HepG2 (cell line): Measurements from ENCODE around the gene MTX1. TPM values are rescaled to one million over a fixed set of nuclear protein-coding genes. Genes with fewer than 3 reads are reported as not detected.

Experiments used
- DMAP1 ChIP-seq: IDR thresholded peaks from 2 replicates; pipeline ENCODE4 v1.6.1; 2016
- FOXA3 ChIP-seq: IDR thresholded peaks from 2 replicates; pipeline ENCODE4 v1.6.1; 2016; ENCODE audit warnings: missing genetic modification reagents, missing compliant biosample characterization
- GATAD2A ChIP-seq: IDR thresholded peaks from 2 replicates; pipeline ENCODE4 v1.6.1; 2016
- ISL2 ChIP-seq: sonication (generic); formaldehyde crosslinking; IDR thresholded peaks from 2 replicates; pipeline ENCODE4 v1.5.0; 2020; ENCODE audit warnings: missing genetic modification reagents
- NPAS2 ChIP-seq: sonication (generic); formaldehyde crosslinking; IDR thresholded peaks from 2 replicates; pipeline ENCODE4 v1.8.0; 2022; ENCODE audit warnings: mild to moderate bottlenecking, missing genetic modification reagents, borderline replicate concordance
- NR2F2 ChIP-seq: IDR thresholded peaks from 2 replicates; pipeline ENCODE4 v1.6.1; 2012; ENCODE audit warnings: low read depth, inconsistent platforms, borderline replicate concordance
- SYNCRIP ChIP-seq: fragments of 200-400 bp; formaldehyde crosslinking; IDR thresholded peaks from 2 replicates; pipeline ENCODE4 v1.6.1; 2018; ENCODE audit warnings: mild to moderate bottlenecking, low read depth, low read length; ENCODE audit not compliant: insufficient read depth
- TAF15 ChIP-seq: fragments of 200-400 bp; formaldehyde crosslinking; IDR thresholded peaks from one replicate; pipeline ENCODE4 v1.6.1; 2018; ENCODE audit warnings: mild to moderate bottlenecking, low read depth, low read length; ENCODE audit not compliant: poor library complexity, severe bottlenecking
- ZBTB14 ChIP-seq: sonication (generic); formaldehyde crosslinking; IDR thresholded peaks from 2 replicates; pipeline ENCODE4 v1.4.0; 2020; ENCODE audit warnings: missing genetic modification reagents
- ZMAT3 ChIP-seq: sonication (generic); formaldehyde crosslinking; conservative IDR thresholded peaks from 2 replicates; pipeline ENCODE4 v1.7.0; 2021; ENCODE audit warnings: missing genetic modification reagents
- ZNF142 ChIP-seq: sonication (generic); formaldehyde crosslinking; IDR thresholded peaks from 2 replicates; pipeline ENCODE4 v1.4.0; 2020; ENCODE audit warnings: missing genetic modification reagents
- ZNF274 ChIP-seq: sonication (generic); formaldehyde crosslinking; IDR thresholded peaks from 2 replicates; pipeline ENCODE4 v1.5.1; 2020; ENCODE audit warnings: mild to moderate bottlenecking, missing genetic modification reagents
- ZNF670 ChIP-seq: sonication (generic); formaldehyde crosslinking; IDR thresholded peaks from 2 replicates; pipeline ENCODE4 v1.8.0; 2022; ENCODE audit warnings: mild to moderate bottlenecking, missing genetic modification reagents, borderline replicate concordance
- polyA plus RNA-seq, 8 experiments: library from polyadenylated mRNA; depleted of rRNA in 3 of 8; stranded (reverse) in 7 of 8; unstranded in 1 of 8; fragments of >200 nt; fragmentation: Illumina TruSeq in 4 of 8; extraction: Trizol in 4 of 8; gene quantifications; 2 replicates each; pipeline versions ENCODE4 v1.2.1 to v1.2.3, GENCODE V29; 2011 to 2016; ENCODE audit warnings: low read depth in 4 of 8, missing spikeins in 1 of 8, mixed read lengths in 1 of 8; ENCODE audit not compliant: insufficient read depth in 1 of 8
- total RNA-seq, 5 experiments: library from RNA; depleted of rRNA; stranded (reverse); fragments of >200 nt; fragmentation: Illumina TruSeq; extraction: Trizol; gene quantifications; 2 replicates each; pipeline ENCODE4 v1.2.3, GENCODE V29; 2016; ENCODE audit warnings: low read depth in 1 of 5
- TF ChIP-seq, protein P1 (sequence below): sonication (generic); formaldehyde crosslinking; IDR thresholded peaks from 2 replicates; pipeline ENCODE4 v1.4.0; 2020; ENCODE audit warnings: missing genetic modification reagents
- TF ChIP-seq, protein P2 (sequence below): sonication (generic); formaldehyde crosslinking; IDR thresholded peaks from 2 replicates; pipeline ENCODE4 v1.5.0; 2020; ENCODE audit warnings: missing genetic modification reagents

Gene MTX1
- total and polyA plus RNA-seq, 2 of the 13 experiments (the other 11 are each of a cell fraction or from before 2014, with no cell fraction given): 64.5 to 72.6 TPM

DNA sequence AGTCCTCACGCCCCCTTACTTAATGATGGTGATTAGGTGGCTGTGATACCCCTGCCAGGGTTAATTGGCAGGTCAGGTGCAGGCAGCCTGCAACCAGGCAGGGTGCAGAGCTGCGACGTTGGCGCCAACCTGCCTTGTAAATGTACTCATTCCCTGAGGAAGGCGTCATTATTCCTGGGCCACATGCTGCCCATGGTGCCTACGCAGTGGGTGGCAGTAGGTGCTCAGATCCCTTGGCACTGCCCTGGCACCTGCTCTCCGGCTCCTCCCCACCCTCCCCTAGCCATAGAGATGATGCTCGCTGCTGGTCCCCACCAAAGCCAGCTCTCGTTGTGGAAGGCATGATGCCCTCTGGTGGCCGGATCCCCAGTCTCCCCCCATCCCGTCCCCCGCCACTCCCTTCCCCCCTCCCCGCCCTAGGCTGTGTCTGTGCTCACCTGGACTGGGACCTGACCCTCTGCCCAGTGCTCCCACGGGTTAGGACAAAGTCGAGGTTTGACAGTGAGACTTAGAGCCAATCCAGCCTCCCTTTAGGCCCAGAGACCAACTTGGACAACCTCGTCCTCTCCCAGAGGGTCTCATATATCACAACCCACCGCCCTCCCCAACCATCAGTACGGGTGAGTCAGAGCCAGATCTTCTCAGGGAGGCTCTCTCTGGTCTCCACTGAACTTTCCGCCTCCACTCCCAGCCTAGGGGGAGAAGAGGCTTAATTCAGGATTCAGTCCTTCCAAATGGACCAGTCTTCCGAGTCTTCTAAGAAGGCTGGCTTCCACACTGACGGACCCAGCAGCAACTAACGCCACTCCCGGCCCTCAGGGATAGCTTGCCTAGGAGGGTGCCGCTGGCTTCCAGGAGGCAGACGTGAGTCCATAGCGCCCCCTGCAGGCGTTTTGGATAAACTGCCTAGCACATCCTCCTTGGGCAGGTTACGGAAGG lies 41.1 kb upstream of the MTX1 start (continued):
- TF ChIP-seq ZNF142 (CRISPR knock-in tag) (no peak), ZNF670 (CRISPR knock-in tag) (no peak), NR2F2 (no peak), NPAS2 (CRISPR knock-in tag) (no peak), ISL2 (CRISPR knock-in tag) (no peak), DMAP1 (CRISPR knock-in tag) (no peak), ZBTB14 (CRISPR knock-in tag) (no peak), ZMAT3 (no peak), FOXA3 (CRISPR knock-in tag) (no peak), ZNF274 (CRISPR knock-in tag) (no peak), SYNCRIP (no peak), TAF15 (no peak), GATAD2A (CRISPR knock-in tag) (peak; percentile 61; the same call in 1 of the 2 replicates)
- TF ChIP-seq, protein P1, sequence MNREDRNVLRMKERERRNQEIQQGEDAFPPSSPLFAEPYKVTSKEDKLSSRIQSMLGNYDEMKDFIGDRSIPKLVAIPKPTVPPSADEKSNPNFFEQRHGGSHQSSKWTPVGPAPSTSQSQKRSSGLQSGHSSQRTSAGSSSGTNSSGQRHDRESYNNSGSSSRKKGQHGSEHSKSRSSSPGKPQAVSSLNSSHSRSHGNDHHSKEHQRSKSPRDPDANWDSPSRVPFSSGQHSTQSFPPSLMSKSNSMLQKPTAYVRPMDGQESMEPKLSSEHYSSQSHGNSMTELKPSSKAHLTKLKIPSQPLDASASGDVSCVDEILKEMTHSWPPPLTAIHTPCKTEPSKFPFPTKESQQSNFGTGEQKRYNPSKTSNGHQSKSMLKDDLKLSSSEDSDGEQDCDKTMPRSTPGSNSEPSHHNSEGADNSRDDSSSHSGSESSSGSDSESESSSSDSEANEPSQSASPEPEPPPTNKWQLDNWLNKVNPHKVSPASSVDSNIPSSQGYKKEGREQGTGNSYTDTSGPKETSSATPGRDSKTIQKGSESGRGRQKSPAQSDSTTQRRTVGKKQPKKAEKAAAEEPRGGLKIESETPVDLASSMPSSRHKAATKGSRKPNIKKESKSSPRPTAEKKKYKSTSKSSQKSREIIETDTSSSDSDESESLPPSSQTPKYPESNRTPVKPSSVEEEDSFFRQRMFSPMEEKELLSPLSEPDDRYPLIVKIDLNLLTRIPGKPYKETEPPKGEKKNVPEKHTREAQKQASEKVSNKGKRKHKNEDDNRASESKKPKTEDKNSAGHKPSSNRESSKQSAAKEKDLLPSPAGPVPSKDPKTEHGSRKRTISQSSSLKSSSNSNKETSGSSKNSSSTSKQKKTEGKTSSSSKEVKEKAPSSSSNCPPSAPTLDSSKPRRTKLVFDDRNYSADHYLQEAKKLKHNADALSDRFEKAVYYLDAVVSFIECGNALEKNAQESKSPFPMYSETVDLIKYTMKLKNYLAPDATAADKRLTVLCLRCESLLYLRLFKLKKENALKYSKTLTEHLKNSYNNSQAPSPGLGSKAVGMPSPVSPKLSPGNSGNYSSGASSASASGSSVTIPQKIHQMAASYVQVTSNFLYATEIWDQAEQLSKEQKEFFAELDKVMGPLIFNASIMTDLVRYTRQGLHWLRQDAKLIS (CRISPR knock-in tag): no peak
- TF ChIP-seq, protein P2, sequence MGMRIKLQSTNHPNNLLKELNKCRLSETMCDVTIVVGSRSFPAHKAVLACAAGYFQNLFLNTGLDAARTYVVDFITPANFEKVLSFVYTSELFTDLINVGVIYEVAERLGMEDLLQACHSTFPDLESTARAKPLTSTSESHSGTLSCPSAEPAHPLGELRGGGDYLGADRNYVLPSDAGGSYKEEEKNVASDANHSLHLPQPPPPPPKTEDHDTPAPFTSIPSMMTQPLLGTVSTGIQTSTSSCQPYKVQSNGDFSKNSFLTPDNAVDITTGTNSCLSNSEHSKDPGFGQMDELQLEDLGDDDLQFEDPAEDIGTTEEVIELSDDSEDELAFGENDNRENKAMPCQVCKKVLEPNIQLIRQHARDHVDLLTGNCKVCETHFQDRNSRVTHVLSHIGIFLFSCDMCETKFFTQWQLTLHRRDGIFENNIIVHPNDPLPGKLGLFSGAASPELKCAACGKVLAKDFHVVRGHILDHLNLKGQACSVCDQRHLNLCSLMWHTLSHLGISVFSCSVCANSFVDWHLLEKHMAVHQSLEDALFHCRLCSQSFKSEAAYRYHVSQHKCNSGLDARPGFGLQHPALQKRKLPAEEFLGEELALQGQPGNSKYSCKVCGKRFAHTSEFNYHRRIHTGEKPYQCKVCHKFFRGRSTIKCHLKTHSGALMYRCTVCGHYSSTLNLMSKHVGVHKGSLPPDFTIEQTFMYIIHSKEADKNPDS: no peak
